T-helper 2 cell treated with Interferon-gamma antibody and Interleukin-4, amounts not matched to agents 100 ng/mL and 5 ng/mL, for 36 hours (primary cell): ENCODE results near the gene ZNF57. TPM values are rescaled to one million over a fixed set of nuclear protein-coding genes. Genes with fewer than 3 reads are reported as not detected.
"Not testable (repeated sequence)": the region's sequence is repeated elsewhere in the genome, so short reads cannot be mapped to it uniquely, and the experiment has no call there.

Experiments
- intact Hi-C: fragments of 100-400 bp; cut with micrococcal nuclease; formaldehyde crosslinking; loops from one replicate; pipeline ENCODE4 v1.15.1; 2023
- total RNA-seq: library from RNA; stranded (reverse); gene quantifications from 2 replicates; pipeline ENCODE4 v1.2.3, GENCODE V29; 2022

The ZNF57 gene
- total RNA-seq, 1 donor from 2014 or later: 2.7 TPM

GRCh38 chr19:2890531-2890930 lies 10.2 kb upstream of the ZNF57 start:
- intact Hi-C loops: not testable (repeated sequence)

- intact Hi-C loops: no loop called here
Measured at GRCh38 chr19:2896694-2897093, 4.0 kb upstream of the ZNF57 start.

GRCh38 chr19:2902590-2903218 lies 2.0 kb downstream of the ZNF57 start:
- intact Hi-C loops: no loop called here

GRCh38 chr19:2903326-2903725 lies 2.6 kb downstream of the ZNF57 start:
- intact Hi-C loops: not testable (repeated sequence)

- intact Hi-C loops: no loop called here
Measured at GRCh38 chr19:2905918-2906519, 5.3 kb downstream of the ZNF57 start.

GRCh38 chr19:2906631-2907195 lies 6.0 kb downstream of the ZNF57 start:
- intact Hi-C loops: no loop called here

- intact Hi-C loops: no loop called here
Measured at GRCh38 chr19:2912306-2912705, 11.6 kb downstream of the ZNF57 start.

GRCh38 chr19:2917275-2918184 lies 16.8 kb downstream of the ZNF57 start:
- intact Hi-C loops: no loop called here

- intact Hi-C loops: no loop called here
Measured at GRCh38 chr19:2922987-2923386, 22.3 kb downstream of the ZNF57 start.

- intact Hi-C loops: no loop called here
Measured at GRCh38 chr19:2923510-2923909, 22.8 kb downstream of the ZNF57 start.

- intact Hi-C loops: no loop called here
Measured at GRCh38 chr19:2926341-2927031, 25.8 kb downstream of the ZNF57 start.

GRCh38 chr19:2927032-2927430 lies 26.3 kb downstream of the ZNF57 start:
- intact Hi-C loops: no loop called here

GRCh38 chr19:2933490-2933910 lies 32.8 kb downstream of the ZNF57 start:
- intact Hi-C loops: no loop called here

- intact Hi-C loops: not testable (repeated sequence)
Measured at GRCh38 chr19:2935863-2936262, 35.1 kb downstream of the ZNF57 start.

- intact Hi-C loops: no loop called here
Measured at GRCh38 chr19:2942928-2943640, 42.4 kb downstream of the ZNF57 start.

GRCh38 chr19:2944403-2944774 lies 43.7 kb downstream of the ZNF57 start:
- intact Hi-C loops: loop anchor here (2.0 kb wide), 1 partner anchor 44 kb away; the partner anchor contains the start of gene ZNF57

GRCh38 chr19:2944775-2945574 lies 44.2 kb downstream of the ZNF57 start, which contains the start of gene ZNF77:
Gene ZNF77 (minus strand): TSS chr19:2944971. CDS start chr19:2944840, 131 bp downstream.
- intact Hi-C loops: loop anchor here (2.0 to 5.0 kb wide), 2 partner anchors 44 to 158 kb away; partner anchors contain the start of genes THOP1 and ZNF57

- intact Hi-C loops: loop anchor here (2.0 to 5.0 kb wide), 2 partner anchors 45 to 158 kb away; partner anchors contain the start of genes THOP1 and ZNF57
Measured at GRCh38 chr19:2945575-2946184, 45.0 kb downstream of the ZNF57 start.

- intact Hi-C loops: loop anchor here (1.0 to 10.0 kb wide), 5 partner anchors 163 to 555 kb away; partner anchors contain the start of genes DOHH, FZR1, GADD45B and NCLN
Measured at GRCh38 chr19:2949939-2950285, 49.2 kb downstream of the ZNF57 start.
